Memory B cell (primary cell): Measurements from ENCODE around the gene CCDC150.
"Not testable (repeated sequence)": the region's sequence is repeated elsewhere in the genome, so short reads cannot be mapped to it uniquely, and the experiment has no call there.

Experiments
- ATAC-seq: fragments of 150-1000 bp; cut with Tn5 transposase; 2 replicates; pipeline ENCODE4 v1.10.0; 2021; ENCODE audit warnings: low read depth, mild to moderate bottlenecking, moderate library complexity
- DNase-seq, 2 donors: peaks; one replicate each; pipeline ENCODE4 v3.0.0; 2022; ENCODE audit warnings: low spot score in 2 of 2
- H3K27ac Mint-ChIP-seq: one replicate; pipeline ENCODE4 v1.8.0; 2022; ENCODE audit warnings: mild to moderate bottlenecking, moderate library complexity, mixed read lengths
- H3K27me3 Mint-ChIP-seq: one replicate; pipeline ENCODE4 v1.8.0; 2022; ENCODE audit warnings: mixed read lengths
- H3K36me3 Mint-ChIP-seq: one replicate; pipeline ENCODE4 v1.8.0; 2022; ENCODE audit warnings: mild to moderate bottlenecking, mixed read lengths
- H3K4me1 Mint-ChIP-seq: one replicate; pipeline ENCODE4 v1.8.0; 2022; ENCODE audit warnings: mixed read lengths
- H3K4me3 Mint-ChIP-seq: one replicate; pipeline ENCODE4 v1.8.0; 2022; ENCODE audit warnings: mild to moderate bottlenecking, moderate library complexity, mixed read lengths
- H3K9me3 Mint-ChIP-seq: one replicate; pipeline ENCODE4 v1.8.0; 2022; ENCODE audit warnings: mixed read lengths

The CCDC150 gene

DNA sequence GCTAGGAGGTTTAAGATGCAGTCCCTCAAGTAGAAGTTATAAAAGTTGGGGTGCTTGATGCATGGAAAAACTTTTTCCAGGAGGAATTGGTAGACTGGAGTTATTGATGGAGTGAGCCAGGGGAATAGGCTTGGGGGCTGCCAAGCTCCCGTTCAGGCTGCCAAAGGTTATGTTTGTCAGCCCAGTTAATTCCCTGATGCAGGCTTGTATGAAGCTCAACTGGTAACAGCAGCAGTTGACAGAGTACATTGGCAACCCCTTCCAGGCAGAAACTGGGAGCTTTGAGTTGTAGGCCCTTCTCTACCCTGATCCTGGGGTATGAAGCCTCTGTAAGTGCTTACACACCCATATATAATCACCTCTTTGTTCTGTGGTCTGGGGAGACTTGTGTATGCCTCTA lies 16.2 kb downstream of the CCDC150 start:
- Mint-ChIP-seq H3K4me1 (no peaks in the 10 kb centered on the region), H3K27ac (no peak overlapping the region), H3K27me3 (no peaks in the 10 kb centered on the region), H3K9me3 (peaks cover 24% of the 10 kb centered on the region), H3K4me3 (no peak overlapping the region), H3K36me3 (peaks cover 10% of the 10 kb centered on the region)
- ATAC-seq (no peak), DNase-seq (no peak)

DNA sequence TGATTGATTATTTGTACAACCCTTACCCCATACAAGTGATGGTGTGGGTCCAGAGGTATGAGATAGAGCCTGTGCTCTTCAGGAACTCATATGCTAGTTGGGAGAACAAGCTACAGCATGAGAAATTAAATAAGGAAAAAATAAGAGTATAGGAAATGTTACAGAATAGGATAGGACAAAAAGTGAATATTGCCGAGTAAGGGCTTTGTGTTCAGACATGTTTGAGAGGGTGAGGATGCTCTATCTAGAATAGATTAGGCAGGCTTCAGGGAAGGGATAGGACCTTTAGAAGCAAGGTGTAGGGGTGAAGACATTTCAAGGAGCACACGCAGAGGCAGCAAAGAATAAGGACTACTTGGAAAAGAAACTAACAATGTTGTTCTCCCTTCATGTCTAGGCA lies 17.8 kb downstream of the CCDC150 start:
- H3K27ac Mint-ChIP-seq: no peak overlapping the region

DNA sequence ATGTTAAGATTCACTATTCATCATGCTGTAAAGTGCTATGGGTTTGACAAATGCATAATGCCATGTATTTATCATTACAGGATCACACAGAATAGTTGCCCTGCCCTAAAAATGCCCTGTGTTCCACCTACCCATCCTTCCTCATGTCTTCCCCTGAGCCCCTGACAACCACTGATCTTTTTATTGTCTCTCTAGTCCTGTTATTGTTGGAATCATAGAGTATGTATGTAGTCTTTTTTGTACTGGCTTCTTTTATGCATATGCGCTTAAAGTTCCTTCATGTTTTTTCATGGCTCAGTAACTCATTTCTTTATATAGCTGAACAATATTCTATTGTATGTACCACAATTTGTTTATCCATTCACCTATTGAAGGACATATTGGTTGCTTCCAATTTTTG lies 20.3 kb downstream of the CCDC150 start:
- Mint-ChIP-seq H3K27me3 (no peaks in the 10 kb centered on the region), H3K27ac (no peak overlapping the region), H3K9me3 (no peaks in the 10 kb centered on the region), H3K4me3 (no peak overlapping the region), H3K4me1 (no peaks in the 10 kb centered on the region), H3K36me3 (no peaks in the 10 kb centered on the region)
- no peak for DNase-seq
- ATAC-seq: no peak

More for the DNA sequence above, 17.8 kb downstream of the CCDC150 start:
- H3K4me1 Mint-ChIP-seq: no peaks in the 10 kb centered on the region
- H3K36me3 Mint-ChIP-seq: peaks cover 5% of the 10 kb centered on the region
- no peaks in the 10 kb centered on the region for H3K27me3 Mint-ChIP-seq
- H3K9me3 Mint-ChIP-seq: peaks cover 10% of the 10 kb centered on the region
- ATAC-seq: no peak
- no peak for DNase-seq
- no peak overlapping the region for H3K4me3 Mint-ChIP-seq

DNA sequence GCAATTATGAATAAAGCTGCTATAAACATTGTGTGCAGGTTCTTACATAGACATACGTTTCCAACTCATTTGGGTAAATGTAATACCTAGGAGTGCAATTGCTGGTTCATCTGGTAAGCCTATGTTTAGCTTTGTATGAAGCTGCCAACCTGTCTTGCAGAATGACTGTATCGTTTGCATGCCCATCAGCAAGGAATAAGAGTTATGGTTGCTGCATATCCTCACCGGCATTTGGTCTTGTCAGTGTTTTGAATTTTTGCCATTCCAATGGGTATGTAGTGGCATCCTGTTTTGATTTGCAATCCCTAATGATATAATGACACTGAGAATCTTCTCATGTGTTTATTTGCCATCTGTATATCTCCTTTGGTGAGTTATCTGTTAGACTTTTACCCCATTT lies 20.7 kb downstream of the CCDC150 start:
- H3K4me3 Mint-ChIP-seq: no peak overlapping the region
- no peak overlapping the region for H3K27ac Mint-ChIP-seq
- no peaks in the 10 kb centered on the region for H3K4me1 Mint-ChIP-seq
- no peak for DNase-seq
- no peaks in the 10 kb centered on the region for H3K9me3 Mint-ChIP-seq
- ATAC-seq: no peak
- no peaks in the 10 kb centered on the region for H3K36me3 Mint-ChIP-seq
- H3K27me3 Mint-ChIP-seq: no peaks in the 10 kb centered on the region

DNA sequence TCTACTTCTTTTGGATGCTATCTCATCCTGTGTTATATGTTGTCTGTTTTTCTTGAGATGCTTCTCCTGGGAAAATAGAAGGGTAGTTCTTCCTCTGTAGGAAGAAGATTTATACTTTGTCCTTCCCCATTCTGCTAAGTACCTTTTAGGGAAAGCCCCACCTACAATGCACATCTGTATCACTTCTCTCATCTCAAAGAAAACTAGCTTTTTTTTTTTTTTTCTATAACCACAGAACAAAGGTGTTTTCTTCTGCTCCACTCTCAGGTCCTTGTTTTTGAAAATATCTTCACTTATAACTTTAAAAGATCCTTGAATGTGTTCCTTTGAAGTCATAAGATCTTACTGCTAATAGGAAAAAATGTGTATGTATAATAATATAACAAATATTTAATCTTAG lies 30.8 kb downstream of the CCDC150 start:
- no peak for ATAC-seq
- Mint-ChIP-seq H3K4me3 (no peak overlapping the region), H3K9me3 (no peaks in the 10 kb centered on the region), H3K27me3 (no peaks in the 10 kb centered on the region), H3K27ac (no peak overlapping the region), H3K36me3 (peaks cover 2% of the 10 kb centered on the region), H3K4me1 (no peaks in the 10 kb centered on the region)
- no peak for DNase-seq

DNA sequence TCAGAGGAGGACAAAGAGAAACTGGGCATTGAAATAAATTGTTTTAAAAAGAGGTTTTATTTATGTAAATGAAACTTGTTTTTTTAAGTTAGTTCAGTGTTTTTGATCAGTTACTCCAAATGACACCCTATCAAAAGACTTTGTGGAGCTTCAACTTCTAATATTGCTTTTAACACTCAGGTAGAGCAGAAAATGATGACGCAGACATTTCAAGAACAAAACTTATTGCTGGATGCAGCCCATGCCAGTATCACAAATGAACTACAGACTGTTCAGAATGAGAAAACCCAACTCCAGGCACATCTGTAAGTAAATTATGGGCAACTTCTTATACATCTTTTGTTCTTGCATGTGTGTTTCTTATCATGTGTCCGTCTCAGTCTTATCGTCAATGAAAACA lies 36.4 kb downstream of the CCDC150 start:
- Mint-ChIP-seq H3K4me3 (no peak overlapping the region), H3K9me3 (no peaks in the 10 kb centered on the region), H3K27ac (no peak overlapping the region), H3K4me1 (no peaks in the 10 kb centered on the region), H3K27me3 (no peaks in the 10 kb centered on the region), H3K36me3 (peaks cover 2% of the 10 kb centered on the region)
- DNase-seq (no peak), ATAC-seq (no peak)

DNA sequence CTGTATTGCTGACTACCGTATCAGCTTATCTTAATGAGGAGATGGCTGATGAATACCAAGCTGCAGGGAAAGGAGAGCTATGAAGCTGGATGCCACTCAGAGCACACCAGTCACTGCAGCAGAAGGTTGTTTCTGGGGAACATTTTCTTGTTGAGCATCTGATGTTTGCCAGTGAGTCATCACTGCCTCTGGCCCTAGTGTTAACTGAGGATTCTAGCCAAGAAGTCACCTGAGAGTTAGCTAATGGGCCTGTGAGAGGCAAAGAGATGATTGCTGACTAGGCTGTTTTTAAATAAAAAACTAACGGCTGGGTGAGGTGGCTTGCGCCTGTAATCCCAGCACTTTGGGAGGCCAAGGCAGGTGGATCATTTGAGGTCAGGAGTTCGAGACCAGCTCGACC lies 37.9 kb downstream of the CCDC150 start:
- H3K36me3 Mint-ChIP-seq: peaks cover 2% of the 10 kb centered on the region
- no peak for ATAC-seq
- H3K27me3 Mint-ChIP-seq: no peaks in the 10 kb centered on the region

DNA sequence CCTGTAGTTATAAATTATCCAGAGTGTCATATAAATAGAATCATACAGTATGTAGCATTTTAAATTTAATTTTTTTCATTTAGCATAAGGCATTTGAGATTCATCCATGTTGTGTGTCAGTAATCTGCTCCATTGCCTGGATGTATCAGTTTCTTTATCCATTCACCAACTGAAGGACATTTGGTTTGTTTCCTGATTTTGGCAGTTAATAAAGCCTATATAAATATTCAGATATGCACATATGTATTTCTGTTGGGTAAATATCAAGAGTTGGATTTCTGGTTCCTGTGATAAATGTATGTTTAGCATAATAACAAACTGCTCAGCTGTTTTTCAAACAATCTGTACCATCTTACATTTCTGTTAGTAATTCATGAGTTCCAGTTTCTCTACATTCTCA lies 39.9 kb downstream of the CCDC150 start:
- DNase-seq (no peak), ATAC-seq (no peak)
- peaks cover 5% of the 10 kb centered on the region for H3K4me1 Mint-ChIP-seq

More for the DNA sequence above, 37.9 kb downstream of the CCDC150 start:
- H3K27ac Mint-ChIP-seq: no peak overlapping the region
- no peaks in the 10 kb centered on the region for H3K9me3 Mint-ChIP-seq
- DNase-seq: no peak
- H3K4me3 Mint-ChIP-seq: no peak overlapping the region
- no peaks in the 10 kb centered on the region for H3K4me1 Mint-ChIP-seq

DNA sequence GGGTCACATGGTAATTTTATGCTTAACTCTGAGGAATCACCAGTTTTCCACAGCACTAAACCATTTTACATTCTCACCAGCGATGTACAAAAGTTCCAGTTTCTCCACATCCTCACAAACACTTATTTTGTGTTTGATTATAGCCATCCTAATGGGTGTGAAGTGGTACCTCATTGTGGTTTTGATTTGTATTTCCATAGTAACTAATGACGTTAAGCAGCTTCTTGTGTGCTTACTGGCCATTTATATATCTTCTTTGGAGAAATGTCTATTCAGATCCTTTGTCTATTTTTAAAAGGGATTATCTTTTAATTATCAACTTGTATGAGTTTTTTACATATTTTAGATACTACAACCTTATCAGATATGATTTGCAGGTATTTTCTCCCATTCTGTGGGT lies 42.0 kb downstream of the CCDC150 start:
- Mint-ChIP-seq H3K27me3 (no peaks in the 10 kb centered on the region), H3K9me3 (peaks cover 6% of the 10 kb centered on the region), H3K4me3 (no peak overlapping the region), H3K4me1 (peaks cover 5% of the 10 kb centered on the region), H3K36me3 (peaks cover 1% of the 10 kb centered on the region), H3K27ac (no peak overlapping the region)
- DNase-seq: no peak
- no peak for ATAC-seq

More for the DNA sequence above, 39.9 kb downstream of the CCDC150 start:
- Mint-ChIP-seq H3K4me3 (no peak overlapping the region), H3K27ac (no peak overlapping the region), H3K36me3 (peaks cover 3% of the 10 kb centered on the region), H3K9me3 (peaks cover 3% of the 10 kb centered on the region), H3K27me3 (no peaks in the 10 kb centered on the region)

DNA sequence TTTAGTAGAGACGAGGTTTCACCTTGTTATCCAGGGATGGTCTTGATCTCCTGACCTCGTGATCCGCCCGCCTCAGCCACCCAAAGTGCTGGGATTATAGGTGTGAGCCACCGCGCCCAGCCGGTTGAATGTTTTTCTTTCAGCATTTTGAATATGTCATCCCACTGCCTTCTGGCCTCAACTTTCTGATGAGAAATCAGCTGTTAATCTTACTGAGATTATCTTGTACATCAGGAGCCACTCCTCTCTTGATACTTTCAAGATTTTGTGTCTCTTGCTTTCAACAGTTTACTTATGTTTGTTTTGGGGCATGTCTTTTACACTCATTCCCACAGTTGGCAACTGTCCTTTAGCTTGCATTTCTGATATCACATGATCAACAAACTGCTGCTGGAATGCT lies 46.3 kb downstream of the CCDC150 start:
- Mint-ChIP-seq H3K4me1 (peaks cover 5% of the 10 kb centered on the region), H3K27ac (no peak overlapping the region), H3K27me3 (no peaks in the 10 kb centered on the region)

DNA sequence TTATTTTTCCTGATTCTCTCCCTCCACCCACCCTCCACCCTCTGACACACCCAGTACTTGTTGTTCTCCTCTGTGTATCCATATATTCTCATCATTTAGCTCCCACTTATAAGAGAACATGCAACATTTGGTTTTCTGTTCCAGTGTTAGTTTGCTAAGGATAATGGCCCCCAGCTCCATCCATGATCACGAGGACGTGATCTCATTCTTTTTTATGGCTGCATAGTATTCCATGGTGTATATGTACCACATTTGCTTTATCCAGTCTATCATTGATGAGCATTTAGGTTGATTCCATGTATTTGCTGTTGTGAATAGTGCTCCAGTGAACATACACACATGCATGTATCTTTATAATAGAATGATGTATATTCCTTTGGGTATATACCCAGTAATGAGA lies 47.2 kb downstream of the CCDC150 start:
- not testable (repeated sequence) for H3K4me3 Mint-ChIP-seq, ATAC-seq, H3K9me3 Mint-ChIP-seq, H3K27me3 Mint-ChIP-seq, H3K27ac Mint-ChIP-seq, DNase-seq, H3K4me1 Mint-ChIP-seq, H3K36me3 Mint-ChIP-seq

More for the DNA sequence above, 46.3 kb downstream of the CCDC150 start:
- peaks cover 1% of the 10 kb centered on the region for H3K36me3 Mint-ChIP-seq
- DNase-seq (no peak), ATAC-seq (no peak)
- no peak overlapping the region for H3K4me3 Mint-ChIP-seq
- peaks cover 6% of the 10 kb centered on the region for H3K9me3 Mint-ChIP-seq

DNA sequence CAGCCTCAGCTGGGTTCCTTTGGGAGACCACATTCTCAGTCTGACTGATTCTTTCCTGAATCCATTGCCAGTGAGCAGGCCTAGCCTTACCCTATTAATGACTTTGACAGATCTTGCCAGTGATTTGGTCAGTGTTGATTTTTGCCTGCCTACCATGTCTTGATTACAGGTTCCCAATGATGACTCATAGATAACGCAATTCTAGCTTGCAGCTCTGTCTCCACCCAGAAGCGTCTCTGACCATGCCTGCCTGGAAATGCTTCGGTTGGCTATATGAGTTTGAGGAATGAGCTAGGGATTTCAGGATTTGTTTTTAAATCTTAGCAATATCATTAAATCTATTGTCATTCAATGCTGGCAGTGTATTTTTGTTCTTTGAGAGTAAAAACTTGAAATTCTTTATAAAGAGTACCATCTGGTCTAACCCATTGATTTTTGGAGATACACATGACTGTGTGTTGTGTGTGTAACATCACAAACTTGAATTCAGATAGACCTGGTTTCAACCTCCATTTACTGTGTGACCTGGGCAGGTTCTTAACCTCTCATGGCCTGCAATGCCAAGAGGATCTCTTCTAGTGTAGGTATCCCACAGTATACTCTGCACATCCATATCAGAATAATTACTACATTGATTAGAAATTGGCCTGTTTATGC lies 57.0 kb downstream of the CCDC150 start:
- DNase-seq: no peak
- H3K9me3 Mint-ChIP-seq: peaks cover 2% of the 10 kb centered on the region
- no peaks in the 10 kb centered on the region for H3K27me3 Mint-ChIP-seq
- H3K36me3 Mint-ChIP-seq: peaks cover 2% of the 10 kb centered on the region
- H3K4me1 Mint-ChIP-seq: no peaks in the 10 kb centered on the region
- H3K4me3 Mint-ChIP-seq: no peak overlapping the region
- ATAC-seq: no peak
- H3K27ac Mint-ChIP-seq: no peak overlapping the region

DNA sequence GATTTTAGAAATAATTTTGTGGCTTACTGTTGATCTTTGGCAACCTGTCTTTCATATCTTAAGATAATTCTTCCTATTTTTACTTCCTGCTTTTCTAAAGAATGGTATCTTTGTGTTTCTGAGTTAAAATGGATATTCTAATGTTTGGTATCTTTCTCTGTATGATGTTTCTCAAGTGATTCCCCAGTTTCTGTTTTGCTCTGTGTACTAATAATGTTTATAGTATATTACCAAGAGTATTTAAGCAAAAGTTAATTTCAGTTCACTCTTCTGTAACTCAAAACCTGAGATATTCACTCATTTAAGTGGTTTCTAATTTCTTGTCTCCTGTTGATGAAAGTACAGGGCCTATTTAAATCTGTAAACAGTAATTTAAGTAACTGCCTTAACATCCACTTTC lies 58.3 kb downstream of the CCDC150 start:
- no peaks in the 10 kb centered on the region for H3K27me3 Mint-ChIP-seq
- no peaks in the 10 kb centered on the region for H3K9me3 Mint-ChIP-seq
- no peak for ATAC-seq
- H3K4me3 Mint-ChIP-seq: no peak overlapping the region
- H3K27ac Mint-ChIP-seq: no peak overlapping the region
- DNase-seq: no peak
- no peaks in the 10 kb centered on the region for H3K4me1 Mint-ChIP-seq
- H3K36me3 Mint-ChIP-seq: no peaks in the 10 kb centered on the region

DNA sequence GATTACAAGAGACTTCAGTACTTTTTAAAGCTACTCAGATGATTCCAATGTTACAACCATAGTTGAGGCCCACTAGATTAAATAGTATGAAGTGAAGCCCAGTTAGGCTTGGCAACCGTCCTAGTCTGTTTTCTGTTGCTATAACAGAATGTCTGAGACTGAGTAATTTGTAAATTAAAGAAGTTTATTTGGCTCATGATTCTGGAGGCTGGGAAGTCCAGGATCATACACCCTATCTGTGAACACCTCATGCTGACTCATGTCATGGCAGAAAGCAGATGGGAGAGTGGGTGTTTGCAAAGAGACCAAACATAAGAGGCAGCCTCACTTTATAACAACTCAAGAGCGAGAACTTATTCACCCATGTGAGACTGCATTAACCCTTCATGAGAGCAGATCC lies 63.1 kb downstream of the CCDC150 start:
- no peaks in the 10 kb centered on the region for H3K4me1 Mint-ChIP-seq
- no peaks in the 10 kb centered on the region for H3K36me3 Mint-ChIP-seq

DNA sequence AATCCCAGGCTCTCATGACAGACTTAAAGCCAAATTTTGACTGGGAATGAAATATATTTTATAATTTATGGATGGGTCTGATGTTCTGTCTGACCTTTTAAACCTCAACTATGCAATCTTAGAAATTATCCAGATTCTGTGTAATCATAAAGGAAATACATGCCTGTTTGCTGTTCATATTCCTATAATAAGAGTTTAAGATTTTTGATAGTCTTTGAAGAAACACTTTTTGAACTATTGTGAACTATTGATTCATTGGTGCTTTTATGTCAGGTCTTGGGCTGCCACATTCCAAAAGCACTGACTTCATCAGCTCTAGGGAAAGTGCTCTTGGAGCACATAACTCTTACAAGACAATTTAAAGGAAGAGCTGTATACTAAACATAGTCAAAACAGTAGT lies 64.2 kb downstream of the CCDC150 start:
- Mint-ChIP-seq H3K36me3 (no peaks in the 10 kb centered on the region), H3K9me3 (no peaks in the 10 kb centered on the region), H3K27ac (no peak overlapping the region), H3K4me3 (no peak overlapping the region), H3K4me1 (no peaks in the 10 kb centered on the region), H3K27me3 (no peaks in the 10 kb centered on the region)
- DNase-seq: no peak
- ATAC-seq: no peak

More for the DNA sequence above, 63.1 kb downstream of the CCDC150 start:
- DNase-seq (no peak), ATAC-seq (no peak)
- Mint-ChIP-seq H3K27ac (no peak overlapping the region), H3K9me3 (no peaks in the 10 kb centered on the region), H3K27me3 (no peaks in the 10 kb centered on the region), H3K4me3 (no peak overlapping the region)
